SK-N-DZ (cell line): Measurements from ENCODE around the gene XPNPEP1.
"Not testable (repeated sequence)": the region's sequence is repeated elsewhere in the genome, so short reads cannot be mapped to it uniquely, and the experiment has no call there.

Experiments
- DNase-seq: peaks from one replicate; pipeline ENCODE4 v3.0.0-alpha.2; 2015; ENCODE audit warnings: low spot score

XPNPEP1 gene

GRCh38 chr10:109924967-109925620 is 1.8 kb upstream of the XPNPEP1 start:
- no peak for DNase-seq

GRCh38 chr10:109924087-109924486 is 776 bp upstream of the XPNPEP1 start:
- DNase-seq = no peak

- no peak for DNase-seq
Observed at GRCh38 chr10:109922358-109922975, 844 bp downstream of the XPNPEP1 start.

GRCh38 chr10:109920016-109920415 is 3.3 kb downstream of the XPNPEP1 start:
- DNase-seq = no peak

- DNase-seq = no peak
Observed at GRCh38 chr10:109919220-109919619, 4.1 kb downstream of the XPNPEP1 start.

- DNase-seq = not testable (repeated sequence)
Observed at GRCh38 chr10:109918707-109919106, 4.6 kb downstream of the XPNPEP1 start.

GRCh38 chr10:109915566-109915965 is 7.7 kb downstream of the XPNPEP1 start:
- DNase-seq = no peak

GRCh38 chr10:109914966-109915365 is 8.3 kb downstream of the XPNPEP1 start:
- no peak for DNase-seq

GRCh38 chr10:109913306-109913892 is 9.9 kb downstream of the XPNPEP1 start:
- no peak for DNase-seq

- no peak for DNase-seq
Observed at GRCh38 chr10:109912335-109913281, 10.7 kb downstream of the XPNPEP1 start.

GRCh38 chr10:109911903-109912302 is 11.4 kb downstream of the XPNPEP1 start:
- no peak for DNase-seq

GRCh38 chr10:109906316-109906715 is 17.0 kb downstream of the XPNPEP1 start:
- no peak for DNase-seq

GRCh38 chr10:109904397-109904796 is 18.9 kb downstream of the XPNPEP1 start:
- no peak for DNase-seq

GRCh38 chr10:109902992-109903947 is 20.0 kb downstream of the XPNPEP1 start:
- no peak for DNase-seq

- DNase-seq = no peak
Observed at GRCh38 chr10:109899356-109900331, 23.7 kb downstream of the XPNPEP1 start.

GRCh38 chr10:109898666-109899355 is 24.5 kb downstream of the XPNPEP1 start:
- no peak for DNase-seq

- DNase-seq = no peak
Observed at GRCh38 chr10:109898007-109898406, 25.3 kb downstream of the XPNPEP1 start.

- no peak for DNase-seq
Observed at GRCh38 chr10:109895848-109896247, 27.5 kb downstream of the XPNPEP1 start.
